Suprapubic skin (tissue), 4 donors: Measurements from ENCODE around the gene PEX13. TPM values are rescaled to one million over a fixed set of nuclear protein-coding genes. Genes with fewer than 3 reads are reported as not detected.

Source experiments
- DNase-seq, 2 donors: peaks; one replicate each; pipeline ENCODE4 v3.0.0-alpha.2; 2019; ENCODE audit warnings: low spot score in 2 of 2
- H3K27ac ChIP-seq: fragments of 200-600 bp; sonication (generic); one replicate; pipeline ENCODE4 v1.5.1; 2019
- H3K27me3 ChIP-seq: fragments of 200-600 bp; sonication (generic); one replicate; pipeline ENCODE4 v1.5.1; 2019
- H3K36me3 ChIP-seq: fragments of 200-600 bp; sonication (generic); one replicate; pipeline ENCODE4 v1.5.1; 2019
- H3K4me1 ChIP-seq: fragments of 200-600 bp; sonication (generic); one replicate; pipeline ENCODE4 v1.5.1; 2019
- H3K4me3 ChIP-seq: fragments of 200-600 bp; sonication (generic); one replicate; pipeline ENCODE4 v1.5.1; 2019; ENCODE audit warnings: mild to moderate bottlenecking
- H3K9me3 ChIP-seq: fragments of 200-600 bp; sonication (generic); one replicate; pipeline ENCODE4 v1.5.1; 2019
- EP300 ChIP-seq: sonication (generic); formaldehyde crosslinking; IDR thresholded peaks from one replicate; pipeline ENCODE4 v1.6.1; 2017; ENCODE audit warnings: antibody characterized with exemption
- POLR2A ChIP-seq, 2 donors: fragments of 450-650 bp; IDR thresholded peaks; one replicate each; pipeline ENCODE4 v1.6.1; 2017; ENCODE audit warnings: antibody characterized with exemption in 2 of 2, mild to moderate bottlenecking in 2 of 2, moderate library complexity in 2 of 2
- POLR2AphosphoS5 ChIP-seq, 3 donors: sonication (generic); formaldehyde crosslinking; IDR thresholded peaks; one replicate each; pipeline ENCODE4 v1.6.1; 2017; ENCODE audit warnings: antibody characterized with exemption in 3 of 3
- WGBS: methylation state at CpG from one replicate; pipeline ENCODE4 v1.1.5; 2018; 5-methylcytosine and 5-hydroxymethylcytosine counted together
- total RNA-seq, 4 donors: library from RNA; depleted of rRNA; stranded (reverse); fragments of >200 nt; gene quantifications; one replicate each; pipeline ENCODE4 v1.1.0, GENCODE V29; 2016
- TF ChIP-seq, protein P1 (sequence below), 2 donors: fragments of 200-600 bp in 1 of 2; fragments of 450-650 bp in 1 of 2; sonication (generic) in 1 of 2; IDR thresholded peaks; one replicate each; pipeline ENCODE4 v1.5.1; 2016 to 2019; ENCODE audit warnings: antibody characterized with exemption in 2 of 2, mild to moderate bottlenecking in 1 of 2, moderate library complexity in 1 of 2

The PEX13 gene
- total RNA-seq, 4 donors from 2014 or later, result 29.5 to 39.2 (median 34.8) TPM

DNA sequence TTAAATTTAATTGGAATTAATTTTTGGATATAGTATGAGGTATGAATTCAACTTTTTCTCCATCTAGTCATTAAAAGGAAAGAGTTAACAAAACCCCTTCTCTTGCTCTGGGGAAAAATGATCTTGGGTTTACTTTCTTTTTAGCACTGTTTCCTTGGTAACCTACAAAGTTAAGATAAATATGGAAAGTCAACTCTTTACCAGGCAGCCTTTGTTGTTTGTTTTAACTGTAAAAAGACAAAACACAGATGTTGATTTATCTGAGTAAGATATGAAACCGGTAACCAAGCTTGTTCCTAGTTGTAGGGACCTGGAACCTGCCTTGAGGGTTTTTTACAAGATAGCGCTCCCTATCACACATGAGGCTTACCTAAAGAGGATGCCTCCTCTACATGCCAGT is 38.0 kb downstream of the PEX13 start:
- TF ChIP-seq POLR2A (IDR thresholded peaks at IDR 0.05) (no peak), EP300 (no peak), POLR2AphosphoS5 (IDR thresholded peaks at IDR 0.05) (no peak)
- TF ChIP-seq, protein P1, sequence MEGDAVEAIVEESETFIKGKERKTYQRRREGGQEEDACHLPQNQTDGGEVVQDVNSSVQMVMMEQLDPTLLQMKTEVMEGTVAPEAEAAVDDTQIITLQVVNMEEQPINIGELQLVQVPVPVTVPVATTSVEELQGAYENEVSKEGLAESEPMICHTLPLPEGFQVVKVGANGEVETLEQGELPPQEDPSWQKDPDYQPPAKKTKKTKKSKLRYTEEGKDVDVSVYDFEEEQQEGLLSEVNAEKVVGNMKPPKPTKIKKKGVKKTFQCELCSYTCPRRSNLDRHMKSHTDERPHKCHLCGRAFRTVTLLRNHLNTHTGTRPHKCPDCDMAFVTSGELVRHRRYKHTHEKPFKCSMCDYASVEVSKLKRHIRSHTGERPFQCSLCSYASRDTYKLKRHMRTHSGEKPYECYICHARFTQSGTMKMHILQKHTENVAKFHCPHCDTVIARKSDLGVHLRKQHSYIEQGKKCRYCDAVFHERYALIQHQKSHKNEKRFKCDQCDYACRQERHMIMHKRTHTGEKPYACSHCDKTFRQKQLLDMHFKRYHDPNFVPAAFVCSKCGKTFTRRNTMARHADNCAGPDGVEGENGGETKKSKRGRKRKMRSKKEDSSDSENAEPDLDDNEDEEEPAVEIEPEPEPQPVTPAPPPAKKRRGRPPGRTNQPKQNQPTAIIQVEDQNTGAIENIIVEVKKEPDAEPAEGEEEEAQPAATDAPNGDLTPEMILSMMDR (IDR thresholded peaks at IDR 0.05), result no peak
- H3K4me3 ChIP-seq, result no peak overlapping the region
- WGBS, result 63% methylated on average over 2 of the region's 2 CpGs
- H3K4me1 ChIP-seq, result no peaks in the 10 kb centered on the region
- H3K27me3 ChIP-seq, result no peaks in the 10 kb centered on the region
- no peaks in the 10 kb centered on the region for H3K9me3 ChIP-seq
- H3K36me3 ChIP-seq, result peaks cover 18% of the 10 kb centered on the region
- DNase-seq, result no peak
- H3K27ac ChIP-seq, result no peak overlapping the region

DNA sequence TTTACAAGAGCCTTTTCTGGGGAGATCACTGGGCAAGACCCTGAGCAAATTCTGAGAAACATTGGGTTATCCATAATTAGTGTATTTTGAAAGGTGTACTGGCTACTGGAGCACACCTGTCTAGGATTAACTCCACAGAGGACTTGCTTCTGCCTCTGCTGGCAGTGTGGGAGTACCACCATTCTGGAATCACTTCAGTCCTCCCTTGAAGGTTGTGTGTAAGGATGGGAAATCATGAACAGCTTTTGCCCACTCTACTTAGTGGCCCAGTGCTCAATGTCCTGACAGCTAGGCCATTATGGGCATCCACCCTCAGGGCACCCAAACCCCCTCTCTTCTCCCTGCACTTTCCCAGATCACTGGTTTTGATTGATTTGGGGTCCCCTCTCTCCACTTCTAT is 40.0 kb downstream of the PEX13 start:
- Histone ChIP-seq H3K4me1 (no peaks in the 10 kb centered on the region), H3K27me3 (no peaks in the 10 kb centered on the region), H3K9me3 (no peaks in the 10 kb centered on the region), H3K27ac (no peak overlapping the region), H3K4me3 (no peak overlapping the region), H3K36me3 (peaks cover 6% of the 10 kb centered on the region)
- no peak for TF ChIP-seq EP300
- DNase-seq, result no peak

DNA sequence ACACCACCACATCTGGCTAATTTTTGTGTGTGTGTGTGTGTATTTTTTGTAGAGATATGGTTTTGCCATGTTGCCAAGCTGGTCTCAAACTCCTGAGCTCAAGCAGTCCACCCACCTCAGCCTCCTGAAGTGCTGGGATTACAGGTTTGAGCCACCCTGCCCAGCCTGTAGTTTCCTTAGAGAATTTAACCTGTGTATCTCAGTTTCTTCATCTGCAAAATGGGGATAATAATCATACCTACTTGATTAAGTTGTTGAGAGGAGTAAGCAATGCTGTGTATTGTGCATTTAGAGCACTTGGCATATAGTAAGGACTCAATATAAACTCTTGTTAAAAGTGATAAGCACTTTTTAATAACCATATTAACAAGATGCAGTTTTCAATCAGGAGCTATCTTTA is 41.9 kb downstream of the PEX13 start:
- Histone ChIP-seq H3K4me1 (no peaks in the 10 kb centered on the region), H3K27ac (no peak overlapping the region), H3K4me3 (no peak overlapping the region), H3K36me3 (no peaks in the 10 kb centered on the region), H3K27me3 (no peaks in the 10 kb centered on the region), H3K9me3 (no peaks in the 10 kb centered on the region)
- TF ChIP-seq, protein P1 (IDR thresholded peaks at IDR 0.05), result no peak
- DNase-seq, result no peak

DNA sequence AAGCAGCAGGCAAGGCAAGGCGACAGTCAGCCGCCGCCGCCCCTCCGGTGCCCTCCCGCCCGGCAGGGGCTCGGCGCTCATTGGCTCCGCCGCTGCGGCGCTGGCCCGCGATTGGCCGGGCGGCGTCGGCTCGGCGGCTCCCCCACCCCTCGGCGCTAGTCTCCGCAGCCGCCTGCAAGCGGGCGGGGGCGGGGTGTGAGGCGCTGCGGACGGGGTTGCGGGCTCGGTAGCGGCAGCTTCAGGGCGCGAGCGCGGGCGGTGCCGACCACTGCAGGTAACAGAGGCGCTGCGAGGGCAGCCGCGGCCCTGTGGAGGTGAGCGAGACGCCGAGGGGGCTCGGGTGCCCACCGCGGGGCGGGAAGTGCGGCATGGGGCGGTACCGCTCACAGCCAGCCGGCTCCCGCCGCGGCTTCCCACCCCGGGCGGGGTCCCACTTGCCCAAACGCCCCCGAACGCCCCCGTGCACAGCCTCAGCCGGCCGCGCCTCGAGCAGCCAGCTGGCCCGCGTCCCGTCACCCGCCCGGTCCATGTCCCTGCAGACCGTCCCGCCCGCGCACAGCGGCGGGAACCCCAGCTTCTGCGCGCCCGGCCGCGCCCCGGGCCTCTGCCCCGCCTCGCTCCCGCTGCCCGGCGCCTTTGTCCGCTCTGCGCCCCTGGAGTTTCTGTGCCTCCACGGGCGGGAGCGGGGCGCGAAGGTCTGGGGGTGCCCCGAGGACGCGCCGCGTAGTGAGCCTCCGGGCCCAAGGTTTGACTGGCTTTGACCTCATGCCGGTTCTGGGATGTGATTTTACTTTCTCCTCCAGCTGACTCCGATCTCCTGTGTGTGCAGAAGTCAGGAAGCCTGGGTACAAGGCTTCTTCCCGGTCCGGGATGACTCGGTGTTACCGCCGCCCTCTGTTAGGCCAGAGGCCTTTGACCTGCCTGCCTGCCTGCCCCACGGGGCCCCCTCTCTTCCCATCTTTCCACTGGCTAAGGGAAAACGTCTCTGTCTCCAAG is 48.5 kb downstream of the PEX13 start, which contains the start of gene SANBR:
Gene SANBR, plus strand, starts transcription at position 158 of the 996 bp plus-strand sequence. CDS start 4,480 bp downstream, outside the sequence.
- Histone ChIP-seq H3K36me3 (peaks cover 4% of the 10 kb centered on the region), H3K27ac (peak within 1 kb of the TSS; percentile 82), H3K4me3 (peak within 1 kb of the TSS; percentile 96), H3K9me3 (no peaks in the 10 kb centered on the region), H3K4me1 (peaks cover 12% of the 10 kb centered on the region), H3K27me3 (no peaks in the 10 kb centered on the region)
- 0% methylated on average over 13 of the region's 112 CpGs for WGBS
- TF ChIP-seq, protein P1 (IDR thresholded peaks at IDR 0.05), result no peak
- TF ChIP-seq EP300, result no peak
- TF ChIP-seq POLR2AphosphoS5 (IDR thresholded peaks at IDR 0.05), result peak in 1 of 3 donors; percentile 31
- DNase-seq, result peak; percentile 85 to 88

DNA sequence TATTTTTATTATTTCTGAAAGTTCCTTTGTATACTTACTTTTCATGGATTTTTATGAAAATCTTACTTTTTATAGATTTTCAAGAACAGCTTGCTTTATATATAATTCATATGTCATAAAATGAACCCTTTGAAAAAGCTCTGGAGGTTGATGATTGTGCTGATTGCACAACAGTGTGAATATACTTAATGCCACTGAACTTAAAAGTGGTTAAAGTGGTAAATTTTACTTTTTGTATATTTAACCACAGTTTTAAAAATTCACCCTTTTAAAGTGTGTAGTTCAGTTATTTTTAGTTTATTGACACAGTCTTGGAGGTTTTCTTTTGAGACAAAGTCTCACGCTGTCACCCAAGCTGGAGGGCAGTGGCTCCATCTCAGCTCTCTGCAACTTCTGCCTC is 56.6 kb downstream of the PEX13 start:
- WGBS, result 91% methylated on average over 1 of the region's 1 CpG
- Histone ChIP-seq H3K4me3 (no peak overlapping the region), H3K4me1 (no peaks in the 10 kb centered on the region), H3K9me3 (no peaks in the 10 kb centered on the region), H3K36me3 (peaks cover 40% of the 10 kb centered on the region), H3K27ac (no peak overlapping the region), H3K27me3 (no peaks in the 10 kb centered on the region)
- TF ChIP-seq, protein P1 (IDR thresholded peaks at IDR 0.05), result no peak
- TF ChIP-seq EP300 (no peak), POLR2A (IDR thresholded peaks at IDR 0.05) (no peak), POLR2AphosphoS5 (IDR thresholded peaks at IDR 0.05) (no peak)
- no peak for DNase-seq
